GM12874 (cell line): Measurements from ENCODE around the gene DUSP22.

Experiments
- CTCF ChIP-seq: IDR thresholded peaks from 2 replicates; pipeline ENCODE4 v1.5.1; 2011; ENCODE audit warnings: low read depth, mild to moderate bottlenecking, control low read depth, low read length, moderate library complexity; ENCODE audit not compliant: insufficient read depth

Gene DUSP22

DNA sequence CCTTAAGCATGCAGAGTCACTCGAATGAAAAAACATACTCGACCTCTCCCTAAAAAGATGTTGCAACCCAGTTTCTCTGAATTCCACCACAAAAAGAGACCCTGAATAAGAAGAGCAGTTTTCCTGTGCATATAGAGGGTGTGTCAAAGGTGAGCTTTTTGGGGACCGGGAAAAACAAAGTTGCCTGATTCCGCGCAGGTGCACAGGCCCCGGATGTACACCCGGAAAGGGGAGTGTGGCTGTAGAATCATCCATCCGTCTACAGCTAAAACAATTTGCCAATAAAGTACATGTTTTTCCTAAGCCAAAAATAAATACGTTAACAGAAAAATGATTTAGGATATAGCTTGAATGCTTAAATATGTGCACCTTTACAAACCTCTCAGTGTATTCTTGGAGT is 58.1 kb downstream of the DUSP22 start:
- no peak for TF ChIP-seq CTCF

DNA sequence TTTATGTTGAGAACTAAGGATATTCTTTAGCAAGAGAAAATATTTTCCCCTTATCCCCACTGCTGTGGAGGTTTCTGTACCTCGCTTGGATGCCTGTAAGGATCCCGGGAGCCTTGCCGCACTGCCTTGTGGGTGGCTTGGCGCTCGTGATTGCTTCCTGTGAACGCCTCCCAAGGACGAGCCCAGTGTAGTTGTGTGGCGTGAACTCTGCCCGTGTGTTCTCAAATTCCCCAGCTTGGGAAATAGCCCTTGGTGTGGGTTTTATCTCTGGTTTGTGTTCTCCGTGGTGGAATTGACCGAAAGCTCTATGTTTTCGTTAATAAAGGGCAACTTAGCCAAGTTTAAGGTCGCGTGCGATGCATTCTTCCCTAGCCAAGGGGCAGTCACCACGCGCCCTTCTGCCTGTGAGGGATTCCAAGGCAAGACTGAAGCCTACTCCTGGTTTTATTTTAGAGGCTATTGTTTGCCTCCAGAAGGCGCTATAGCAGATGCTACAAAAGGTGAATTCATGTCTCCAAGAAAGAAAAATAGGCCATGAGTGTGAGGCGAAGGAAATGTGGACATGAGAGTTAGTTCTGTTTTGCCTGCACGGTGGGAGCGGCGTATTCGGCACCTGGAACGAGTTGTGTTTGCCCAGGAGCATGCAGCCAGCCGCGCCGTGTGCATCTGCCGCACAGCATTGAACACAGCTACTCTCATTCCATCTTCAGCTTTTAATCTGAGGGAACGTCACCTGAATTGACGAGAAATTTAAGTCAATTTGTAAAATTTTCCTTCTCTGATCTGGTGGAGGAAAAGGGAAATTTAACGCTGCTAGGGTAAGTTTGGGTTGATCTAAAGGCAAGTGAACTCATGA is 59.0 kb downstream of the DUSP22 start:
- TF ChIP-seq CTCF, result no peak

DNA sequence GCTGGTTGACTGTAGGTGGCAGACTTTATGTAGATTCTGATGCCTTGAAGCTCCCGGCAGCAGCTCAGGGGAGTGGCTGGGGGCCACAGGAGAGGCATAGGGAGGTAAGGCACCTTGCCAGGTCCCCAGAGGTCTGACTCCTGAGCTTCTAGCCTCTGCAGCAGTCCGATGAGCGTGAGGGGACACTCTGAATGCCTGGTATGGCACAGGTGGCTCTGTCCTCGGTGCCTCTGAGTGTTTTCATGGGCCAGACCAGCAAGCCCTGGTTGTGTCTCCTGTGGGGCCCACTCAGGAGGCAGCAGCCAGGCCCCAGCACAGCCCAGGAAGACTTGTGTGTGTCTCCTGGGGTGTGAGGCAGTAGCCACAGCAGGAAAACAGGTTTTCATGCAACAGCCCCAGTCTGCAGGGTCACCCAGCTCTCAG is 59.6 kb downstream of the DUSP22 start:
- no peak for TF ChIP-seq CTCF

DNA sequence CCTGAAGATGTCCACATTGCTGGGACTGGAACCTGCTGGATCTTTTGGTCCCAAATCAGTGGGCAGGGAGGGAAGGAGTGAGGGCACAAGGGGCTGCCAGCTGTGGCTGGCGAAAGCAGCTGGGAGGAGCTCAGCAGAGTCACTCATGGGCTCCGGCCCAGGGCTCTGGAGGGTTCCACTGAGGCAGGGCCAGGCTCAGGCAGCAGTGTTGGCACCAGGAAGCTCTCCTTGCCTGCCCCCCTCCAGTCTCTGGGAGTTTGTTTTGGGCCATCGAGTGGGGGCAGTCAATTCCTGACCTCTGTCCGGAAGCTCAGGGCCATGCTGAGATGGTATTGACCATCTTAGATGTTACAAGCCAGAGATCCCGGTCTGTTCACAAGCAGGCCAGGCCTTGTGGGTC is 60.2 kb downstream of the DUSP22 start:
- TF ChIP-seq CTCF, result no peak

GRCh38 chr6:352896-353470 is 60.7 kb downstream of the DUSP22 start:
- no peak for TF ChIP-seq CTCF

DNA sequence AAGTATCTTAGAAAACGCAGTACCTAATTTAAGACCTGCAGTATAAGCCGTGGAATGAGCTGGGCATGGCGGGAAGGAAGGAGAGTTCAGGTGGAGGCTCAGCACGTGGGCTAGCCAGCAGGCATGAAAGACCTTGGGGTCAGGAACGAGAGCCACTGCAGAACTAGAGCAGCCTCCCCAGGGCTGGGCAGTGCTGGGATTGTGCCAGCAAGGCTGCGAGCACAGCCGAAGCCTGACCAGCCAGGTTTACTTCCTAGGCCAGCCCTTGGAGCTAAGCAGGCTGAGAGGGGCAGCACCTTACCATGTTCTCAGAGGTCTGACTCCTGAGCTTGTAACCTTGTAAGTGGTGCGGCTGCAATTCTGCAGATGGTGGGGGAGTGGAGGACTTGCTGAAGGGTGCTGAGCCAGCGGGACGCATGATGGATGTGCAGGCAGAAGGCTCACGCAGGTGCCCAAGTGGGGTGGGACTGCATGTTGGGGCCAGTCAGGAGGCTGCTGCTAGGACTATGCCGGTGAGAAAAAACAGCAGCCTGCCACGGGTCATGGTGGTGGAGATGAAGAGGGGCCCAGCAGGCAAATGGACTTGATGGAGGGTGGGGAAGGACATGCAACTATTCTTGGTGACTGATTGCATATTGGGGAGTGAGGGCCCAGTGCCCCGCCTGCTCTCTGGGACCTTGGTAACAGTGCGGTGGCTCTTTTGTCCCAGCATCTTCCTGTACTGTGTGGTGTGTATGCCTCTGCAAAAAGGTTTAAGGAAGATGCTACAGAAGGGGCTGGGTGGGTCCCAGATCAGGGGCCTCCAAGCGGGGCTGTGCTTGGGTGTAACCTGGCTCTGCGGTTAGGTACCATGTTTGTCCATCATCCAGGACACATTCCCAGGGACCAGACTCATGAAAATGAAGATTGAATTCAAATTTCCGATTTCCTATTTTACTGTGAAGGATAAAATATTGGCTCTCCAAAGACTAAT is 61.6 kb downstream of the DUSP22 start:
- TF ChIP-seq CTCF, result no peak

DNA sequence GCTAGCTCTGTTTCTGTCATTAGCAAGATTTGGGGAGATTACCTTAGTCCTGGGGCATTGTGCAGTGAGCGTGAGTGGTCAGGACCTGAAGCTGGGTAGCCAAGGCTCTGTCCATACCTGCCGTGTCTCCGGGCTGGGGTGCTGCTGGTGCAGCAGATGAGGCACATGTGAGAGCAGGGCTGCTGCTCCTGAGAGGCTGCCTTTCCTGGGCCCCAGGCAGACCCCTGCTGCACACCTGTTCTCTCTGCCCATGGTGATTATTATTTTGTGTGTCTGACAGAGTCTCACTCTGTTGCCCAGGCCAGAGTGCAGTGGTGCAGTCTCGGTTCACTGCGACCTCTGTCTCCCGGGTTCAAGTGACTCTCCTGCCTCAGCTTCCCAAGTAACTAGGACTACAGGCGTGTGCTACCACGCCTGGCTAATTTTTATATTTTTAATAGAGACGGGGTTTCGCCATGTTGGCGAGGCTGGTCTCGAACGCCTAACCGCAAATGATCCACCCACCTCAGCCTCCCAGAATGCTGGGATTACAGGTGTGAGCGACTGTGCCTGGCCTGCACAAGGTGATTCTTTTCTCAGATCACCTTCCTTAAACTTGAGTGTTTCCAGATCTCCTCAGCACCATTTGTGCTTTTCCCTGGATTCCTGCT is 62.5 kb downstream of the DUSP22 start:
- TF ChIP-seq CTCF, result no peak
